HCT116 (cell line): ENCODE measurements around the gene RIC8B. TPM values are rescaled to one million over a fixed set of nuclear protein-coding genes. Genes with fewer than 3 reads are reported as not detected.

Source experiments
- ATAC-seq: fragments of 200-7000 bp; cut with Tn5 transposase; 2 replicates; pipeline ENCODE4 v1.9.1; 2020; ENCODE audit warnings: mild to moderate bottlenecking, moderate library complexity
- BruUV-seq: library from RNA; stranded (reverse); fragments of 400-500 nt; replicated peaks from 2 replicates; lab custom pipeline; 2021; lab: Mats Ljungman, UMichigan
- CTCF ChIA-PET: fragments of 300-600 bp; sonication (Branson Sonifier 250); formaldehyde crosslinking; loops from one replicate; lab custom pipeline; 2021; ENCODE audit warnings: antibody characterized with exemption; lab: Charles Lee
- POLR2A ChIA-PET: fragments of 300-600, 350-600 bp; sonication (Branson Sonifier 250); formaldehyde crosslinking; loops from one replicate; lab custom pipeline; 2021; ENCODE audit warnings: antibody characterized with exemption; lab: Charles Lee
- RAD21 ChIA-PET, 2 experiments: fragments of 300-600 bp; sonication (Branson Sonifier 250); formaldehyde crosslinking; loops; one replicate each; lab custom pipeline; 2023; ENCODE audit warnings: low total read pairs in 2 of 2; ENCODE audit not compliant: uncharacterized antibody in 2 of 2, unreplicated experiment in 2 of 2, low non-redundant PET in 1 of 2; lab: Charles Lee
- DNase-seq: peaks from one replicate; pipeline ENCODE4 v3.0.0-alpha.2; 2010; ENCODE audit warnings: low read depth, low spot score
- H2AFZ ChIP-seq: fragments of 200-600 bp; shearing (Covaris generic), sonication (generic); 2 replicates; pipeline ENCODE4 v1.6.1; 2017; ENCODE audit warnings: low read depth, mixed run types, mixed read lengths, antibody characterized with exemption, low read length; ENCODE audit not compliant: poor library complexity, severe bottlenecking
- H3K27ac ChIP-seq: 2 replicates; pipeline ENCODE4 v1.5.1; 2012; ENCODE audit warnings: low read depth, low read length
- H3K27me3 ChIP-seq: fragments of 200-600 bp; sonication (generic); 2 replicates; pipeline ENCODE4 v1.6.1; 2016; ENCODE audit warnings: mixed run types, low read length, mixed read lengths; ENCODE audit not compliant: insufficient read depth
- H3K36me3 ChIP-seq, 2 experiments: fragments of 200-500 bp in 1 of 2; fragments of 200-600 bp in 1 of 2; sonication (Bioruptor generic) in 1 of 2; sonication (generic) in 1 of 2; 2 replicates each; pipeline versions ENCODE4 v1.5.1 to v1.6.1; 2014 to 2016; ENCODE audit warnings: low read length in 2 of 2, inconsistent platforms in 1 of 2, mixed read lengths in 1 of 2, mixed run types in 1 of 2; ENCODE audit not compliant: insufficient read depth in 2 of 2, control insufficient read depth in 1 of 2
- H3K4me1 ChIP-seq, 2 experiments: fragments of 200-600 bp in 1 of 2; sonication (generic) in 1 of 2; 2 replicates each; pipeline versions ENCODE4 v1.5.1 to v1.6.1; 2012 to 2017; ENCODE audit warnings: low read length in 2 of 2, inconsistent platforms in 1 of 2, mild to moderate bottlenecking in 1 of 2, mixed read lengths in 1 of 2, mixed run types in 1 of 2, moderate library complexity in 1 of 2; ENCODE audit not compliant: insufficient read depth in 2 of 2, control insufficient read depth in 1 of 2
- H3K4me2 ChIP-seq: fragments of 200-600 bp; sonication (generic); 2 replicates; pipeline ENCODE4 v1.6.1; 2017; ENCODE audit warnings: mixed run types, low read length, mixed read lengths
- H3K4me3 ChIP-seq, 2 experiments: fragments of 200-600 bp in 1 of 2; sonication (generic) in 1 of 2; replicated peaks in 1 of 2; 2 replicates each; pipeline ENCODE4 v1.5.1; 2011 to 2016; ENCODE audit warnings: low read length in 2 of 2, control low read depth in 1 of 2, low read depth in 1 of 2, mild to moderate bottlenecking in 1 of 2, mixed read lengths in 1 of 2, mixed run types in 1 of 2
- H3K79me2 ChIP-seq: fragments of 200-600 bp; sonication (generic); 2 replicates; pipeline ENCODE4 v1.6.1; 2017; ENCODE audit warnings: mild to moderate bottlenecking, mixed run types, low read length, moderate library complexity, mixed read lengths; ENCODE audit not compliant: insufficient read depth
- H3K9ac ChIP-seq: fragments of 200-600 bp; sonication (generic); 2 replicates; pipeline ENCODE4 v1.6.1; 2016; ENCODE audit warnings: low read length, mixed read lengths
- H3K9me2 ChIP-seq: fragments of 200-600 bp; sonication (generic), shearing (Covaris generic); 2 replicates; pipeline ENCODE4 v1.6.1; 2017; ENCODE audit warnings: mixed run types, mild to moderate bottlenecking, moderate library complexity; ENCODE audit not compliant: insufficient read depth
- H3K9me3 ChIP-seq, 2 experiments: fragments of 200-500 bp in 1 of 2; fragments of 200-600 bp in 1 of 2; sonication (Bioruptor generic) in 1 of 2; sonication (generic) in 1 of 2; 2 replicates each; pipeline ENCODE4 v1.6.1; 2014 to 2017; ENCODE audit warnings: low read length in 2 of 2, mixed read lengths in 2 of 2, inconsistent platforms in 1 of 2, low read depth in 1 of 2, mild to moderate bottlenecking in 1 of 2, mixed run types in 1 of 2, moderate library complexity in 1 of 2; ENCODE audit not compliant: control insufficient read depth in 1 of 2, insufficient read depth in 1 of 2
- H4K20me1 ChIP-seq: fragments of 200-600 bp; sonication (generic), shearing (Covaris generic); 2 replicates; pipeline ENCODE4 v1.6.1; 2017; ENCODE audit warnings: mixed run types, mild to moderate bottlenecking, moderate library complexity; ENCODE audit not compliant: insufficient read depth
- ATF3 ChIP-seq: IDR thresholded peaks from 2 replicates; pipeline ENCODE4 v1.6.1; 2012
- CBX3 ChIP-seq: IDR thresholded peaks from 2 replicates; pipeline ENCODE4 v1.6.1; 2012; ENCODE audit warnings: low read depth
- CTCF ChIP-seq, 3 experiments: fragments of 200-600 bp in 1 of 3; sonication (generic) in 1 of 3; IDR thresholded peaks in 2 of 3; conservative IDR thresholded peaks in 1 of 3; 2 replicates each; pipeline ENCODE4 v1.5.1; 2012 to 2017; ENCODE audit warnings: low read depth in 2 of 3, low read length in 2 of 3, antibody characterized with exemption in 1 of 3, borderline replicate concordance in 1 of 3, control low read depth in 1 of 3, mild to moderate bottlenecking in 1 of 3, mixed read lengths in 1 of 3, mixed run types in 1 of 3, moderate library complexity in 1 of 3; ENCODE audit not compliant: insufficient read depth in 1 of 3
- EGR1 ChIP-seq: IDR thresholded peaks from 2 replicates; pipeline ENCODE4 v1.6.1; 2012; ENCODE audit warnings: low read depth
- ELF1 ChIP-seq: IDR thresholded peaks from 2 replicates; pipeline ENCODE4 v1.6.1; 2012; ENCODE audit warnings: low read depth, borderline replicate concordance
- EZH2 ChIP-seq: fragments of 200-600 bp; sonication (generic); IDR thresholded peaks from 2 replicates; pipeline ENCODE4 v1.6.1; 2017; ENCODE audit warnings: antibody characterized with exemption, mixed run types
- EZH2phosphoT487 ChIP-seq: fragments of 200-600 bp; IDR thresholded peaks from 2 replicates; pipeline ENCODE4 v1.6.1; 2018; ENCODE audit warnings: antibody characterized with exemption, borderline replicate concordance
- FOSL1 ChIP-seq: IDR thresholded peaks from 2 replicates; pipeline ENCODE4 v1.6.1; 2012; ENCODE audit warnings: low read depth
- JUND ChIP-seq: IDR thresholded peaks from 2 replicates; pipeline ENCODE4 v1.6.1; 2012
- MAX ChIP-seq: IDR thresholded peaks from 2 replicates; pipeline ENCODE4 v1.6.1; 2012
- POLR2A ChIP-seq: IDR thresholded peaks from 2 replicates; pipeline ENCODE4 v1.7.0; 2011; ENCODE audit warnings: borderline replicate concordance; ENCODE audit not compliant: insufficient read depth, insufficient read length; ENCODE audit errors: extremely low read depth
- RAD21 ChIP-seq: IDR thresholded peaks from 2 replicates; pipeline ENCODE4 v1.6.1; 2012; ENCODE audit warnings: low read depth, mild to moderate bottlenecking
- REST ChIP-seq: IDR thresholded peaks from 2 replicates; pipeline ENCODE4 v1.6.1; 2012; ENCODE audit warnings: low read depth
- SIN3A ChIP-seq: IDR thresholded peaks from 2 replicates; pipeline ENCODE4 v1.6.1; 2012; ENCODE audit warnings: low read depth
- SP1 ChIP-seq: IDR thresholded peaks from 2 replicates; pipeline ENCODE4 v1.6.1; 2012; ENCODE audit warnings: low read depth
- TCF7L2 ChIP-seq: IDR thresholded peaks from 2 replicates; pipeline ENCODE4 v1.7.0; 2011; ENCODE audit warnings: borderline replicate concordance, inconsistent platforms; ENCODE audit not compliant: insufficient read depth, insufficient read length; ENCODE audit errors: extremely low read depth
- ZBTB33 ChIP-seq: IDR thresholded peaks from 2 replicates; pipeline ENCODE4 v1.6.1; 2011; ENCODE audit warnings: mild to moderate bottlenecking, low read length, moderate library complexity; ENCODE audit not compliant: insufficient replicate concordance; ENCODE audit errors: extremely low read depth
- ZNF274 ChIP-seq: fragments of 200-500 bp; sonication (Bioruptor generic); IDR thresholded peaks from 2 replicates; pipeline ENCODE4 v1.6.1; 2014; ENCODE audit warnings: mild to moderate bottlenecking, low read depth, low read length, inconsistent platforms
- intact Hi-C: fragments of 100-400 bp; cut with micrococcal nuclease; formaldehyde crosslinking; loops from 2 replicates; pipeline ENCODE4 v1.10.0; 2022
- total RNA-seq: library from RNA; stranded (reverse); gene quantifications from one replicate; pipeline ENCODE4 v1.2.1, GENCODE V29; 2021; ENCODE audit not compliant: unreplicated experiment

RIC8B gene
- total RNA-seq, 1 experiment from 2014 or later: 16.7 TPM

GRCh38 chr12:106914796-106915634 lies 140.5 kb downstream of the RIC8B start:
- H3K27ac ChIP-seq: no peak overlapping the region
- no peaks in the 10 kb centered on the region for H3K36me3 ChIP-seq
- intact Hi-C loops: no loop called here
- H3K4me3 ChIP-seq: no peak overlapping the region
- BruUV-seq: no TSS peak
- no peaks in the 10 kb centered on the region for H3K79me2 ChIP-seq
- no peak overlapping the region for H2AFZ ChIP-seq
- ATAC-seq: no peak
- no peaks in the 10 kb centered on the region for H3K9me3 ChIP-seq
- no peaks in the 10 kb centered on the region for H3K4me1 ChIP-seq
- no peaks in the 10 kb centered on the region for H3K9me2 ChIP-seq
- no peaks in the 10 kb centered on the region for H3K27me3 ChIP-seq
- ChIA-PET RAD21 (no interaction called here), CTCF (no interaction called here), POLR2A (no interaction called here)
- no peaks in the 10 kb centered on the region for H4K20me1 ChIP-seq
- H3K4me2 ChIP-seq: no peak overlapping the region
- DNase-seq: no peak
- H3K9ac ChIP-seq: no peak overlapping the region
- TF ChIP-seq ZNF274: no peak
- no peak for TF ChIP-seq CTCF (IDR thresholded peaks at IDR 0.05 in 2 of 3, conservative IDR thresholded peaks at IDR 0.05 in 1 of 3; ENCODE audit: borderline replicate concordance in 1 of 3, insufficient read depth in 1 of 3, low read depth in 2 of 3, low read length in 2 of 3)
- no peak for TF ChIP-seq CBX3
- no peak for TF ChIP-seq EGR1
- TF ChIP-seq REST: no peak
- no peak for TF ChIP-seq JUND
- TF ChIP-seq ZBTB33: no peak
- no peak for TF ChIP-seq TCF7L2
- TF ChIP-seq FOSL1: no peak
- TF ChIP-seq ELF1: no peak
- TF ChIP-seq SIN3A: no peak
- no peak for TF ChIP-seq MAX
- TF ChIP-seq EZH2phosphoT487: no peak
- TF ChIP-seq POLR2A: no peak
- no peak for TF ChIP-seq SP1
- TF ChIP-seq ATF3: no peak
- TF ChIP-seq RAD21: no peak
- TF ChIP-seq EZH2: no peak
